GM12878 (cell line): Measurements from ENCODE around the gene STAG1. TPM values are rescaled to one million over a fixed set of nuclear protein-coding genes. Genes with fewer than 3 reads are reported as not detected.

Source experiments
- ATAC-seq: fragments of 200-7000 bp; cut with Tn5 transposase; 3 replicates; pipeline ENCODE4 v1.9.1; 2020; ENCODE audit warnings: mild to moderate bottlenecking, moderate library complexity
- BruUV-seq: library from RNA; stranded (reverse); fragments of 400-500 nt; replicated peaks from 2 replicates; lab custom pipeline; 2021; lab: Mats Ljungman, UMichigan
- CTCF ChIA-PET: fragments of 300-600 bp; sonication (Branson Sonifier 250); formaldehyde crosslinking; extraction: SDS; loops from one replicate; lab custom pipeline; 2021; ENCODE audit warnings: inconsistent platforms; lab: Yijun Ruan, JAX
- POLR2A ChIA-PET: fragments of 350-600 bp; formaldehyde crosslinking; extraction: SDS; loops from one replicate; lab custom pipeline; 2021; ENCODE audit warnings: inconsistent platforms; lab: Charles Lee
- RAD21 ChIA-PET: fragments of 300-600 bp; sonication (Branson Sonifier 250); formaldehyde crosslinking; loops from one replicate; lab custom pipeline; 2023; ENCODE audit warnings: antibody characterized with exemption; ENCODE audit not compliant: unreplicated experiment; lab: Charles Lee
- SMC1A ChIA-PET: fragments of 300-600 bp; sonication (Branson Sonifier 250); formaldehyde crosslinking; loops from one replicate; lab custom pipeline; 2023; ENCODE audit not compliant: unreplicated experiment, uncharacterized antibody; lab: Charles Lee
- DNase-seq: peaks from one replicate; pipeline ENCODE4 v3.0.0-alpha.2; 2011; ENCODE audit warnings: low read depth, low spot score
- FAIRE-seq: peaks from 3 replicates; lab custom pipeline; 2011; peaks lifted over from hg19 to GRCh38; lab: Jason Lieb, UNC
- H2AFZ ChIP-seq: 2 replicates; pipeline ENCODE4 v1.6.0; 2011; ENCODE audit warnings: low read depth, low read length, control low read depth; ENCODE audit not compliant: control insufficient read depth
- H3K27ac ChIP-seq: 2 replicates; pipeline ENCODE4 v1.5.1; 2011; ENCODE audit warnings: control low read depth; ENCODE audit not compliant: control insufficient read depth, insufficient read depth
- H3K27me3 ChIP-seq, 2 experiments: replicated peaks in 1 of 2; 2 replicates each; pipeline versions ENCODE4 v1.6.0 to v1.6.1; 2011; ENCODE audit warnings: low read length in 1 of 2; ENCODE audit not compliant: control insufficient read depth in 2 of 2, insufficient read depth in 2 of 2
- H3K36me3 ChIP-seq, 2 experiments: 2 replicates each; pipeline ENCODE4 v1.5.1; 2011; ENCODE audit warnings: low read length in 1 of 2; ENCODE audit not compliant: control insufficient read depth in 2 of 2, insufficient read depth in 2 of 2
- H3K4me1 ChIP-seq: 2 replicates; pipeline ENCODE4 v1.6.1; 2011; ENCODE audit warnings: mild to moderate bottlenecking, low read length, moderate library complexity, mixed read lengths; ENCODE audit not compliant: control insufficient read depth, insufficient read depth
- H3K4me2 ChIP-seq: 2 replicates; pipeline ENCODE4 v1.6.0; 2011; ENCODE audit warnings: control low read depth; ENCODE audit not compliant: control insufficient read depth, insufficient read depth
- H3K4me3 ChIP-seq: fragments of 200-600 bp; sonication (generic); 2 replicates; pipeline ENCODE4 v1.5.1; 2016
- H3K79me2 ChIP-seq: 2 replicates; pipeline ENCODE4 v1.6.0; 2011; ENCODE audit warnings: low read length; ENCODE audit not compliant: control insufficient read depth, insufficient read depth
- H3K9ac ChIP-seq: 2 replicates; pipeline ENCODE4 v1.8.0; 2011; ENCODE audit warnings: low read length, control low read depth, mixed read lengths; ENCODE audit not compliant: control insufficient read depth, insufficient read depth
- H3K9me3 ChIP-seq: replicated peaks from 3 replicates; pipeline ENCODE4 v1.5.1; 2011; ENCODE audit warnings: mild to moderate bottlenecking, low read length; ENCODE audit not compliant: control insufficient read depth, insufficient read depth
- H4K20me1 ChIP-seq: 2 replicates; pipeline ENCODE4 v1.6.0; 2011; ENCODE audit not compliant: control insufficient read depth, insufficient read depth
- CEBPB ChIP-seq, 2 experiments: fragments of 150-350 bp in 1 of 2; IDR thresholded peaks; 2 replicates each; pipeline ENCODE4 v1.6.1; 2012 to 2014; ENCODE audit warnings: low read depth in 2 of 2, low read length in 2 of 2, borderline replicate concordance in 1 of 2, inconsistent platforms in 1 of 2
- EED ChIP-seq: sonication (generic); IDR thresholded peaks from 2 replicates; pipeline ENCODE4 v1.6.1; 2016; ENCODE audit warnings: antibody characterized with exemption, low read depth
- HCFC1 ChIP-seq: fragments of 150-350 bp; IDR thresholded peaks from 2 replicates; pipeline ENCODE4 v1.6.1; 2014; ENCODE audit warnings: low read length
- PML ChIP-seq: IDR thresholded peaks from 2 replicates; pipeline ENCODE4 v1.6.1; 2012; ENCODE audit warnings: low read length, inconsistent platforms
- SIX5 ChIP-seq: IDR thresholded peaks from 2 replicates; pipeline ENCODE4 v1.6.1; 2011; ENCODE audit warnings: mild to moderate bottlenecking, low read depth, low read length, moderate library complexity; ENCODE audit not compliant: severe bottlenecking
- STAT1 ChIP-seq: fragments of 450-650 bp; conservative IDR thresholded peaks from 2 replicates; pipeline ENCODE4 v1.6.1; 2014; ENCODE audit warnings: antibody characterized with exemption, mild to moderate bottlenecking
- TCF7 ChIP-seq: IDR thresholded peaks from 2 replicates; pipeline ENCODE4 v1.6.1; 2014; ENCODE audit warnings: antibody characterized with exemption, borderline replicate concordance
- WRNIP1 ChIP-seq: IDR thresholded peaks from 2 replicates; pipeline ENCODE4 v1.6.1; 2011; ENCODE audit warnings: low read depth, low read length, improper control_type of control experiment, borderline replicate concordance
- YBX1 ChIP-seq: fragments of 450-650 bp; IDR thresholded peaks from 2 replicates; pipeline ENCODE4 v1.6.1; 2016; ENCODE audit warnings: antibody characterized with exemption
- ZNF217 ChIP-seq: fragments of 450-650 bp; IDR thresholded peaks from 2 replicates; pipeline ENCODE4 v1.6.1; 2017; ENCODE audit warnings: antibody characterized with exemption, mild to moderate bottlenecking
- ZNF622 ChIP-seq: fragments of 450-650 bp; IDR thresholded peaks from 2 replicates; pipeline ENCODE4 v1.6.1; 2017; ENCODE audit warnings: mild to moderate bottlenecking, inconsistent platforms
- WGBS: methylation state at CpG from one replicate; pipeline ENCODE4 v1.1.6; 2016; ENCODE audit warnings: low lambda C conversion rate; ENCODE audit not compliant: insufficient replicate concordance, insufficient coverage; ENCODE audit errors: missing lambda C conversion rate; 5-methylcytosine and 5-hydroxymethylcytosine counted together
- in situ Hi-C: fragments of 300-500 bp; cut with MboI; formaldehyde crosslinking; loops from 9 replicates; pipeline ENCODE4 v1.14.3; 2018; ENCODE audit warnings: mixed read lengths
- intact Hi-C: fragments of 100-400 bp; cut with micrococcal nuclease; formaldehyde crosslinking; loops from one replicate; pipeline ENCODE4 v1.14.2; 2022; ENCODE audit not compliant: unreplicated experiment
- polyA plus RNA-seq, 11 experiments: library from polyadenylated mRNA; depleted of rRNA in 4 of 11; unstranded in 6 of 11; stranded (reverse) in 5 of 11; fragments of >200 nt; fragmentation: Nextera tagmentation in 4 of 11; fragmentation: Illumina TruSeq in 1 of 11; extraction: Ambion mirVana in 4 of 11; extraction: Trizol in 1 of 11; gene quantifications; 1 replicate in 1 of 11; 2 replicates in 10 of 11; pipeline versions ENCODE4 v1.2.1 to v1.2.3, GENCODE V29; 2011 to 2016; ENCODE audit warnings: inconsistent platforms in 2 of 11, missing spikeins in 2 of 11, low read depth in 1 of 11
- total RNA-seq, 4 experiments: library from RNA; depleted of rRNA in 3 of 4; stranded (reverse); fragments of >200 nt in 3 of 4; fragmentation: Illumina TruSeq in 1 of 4; extraction: Trizol in 1 of 4; gene quantifications; 2 replicates each; pipeline versions ENCODE4 v1.2.1 to v1.2.3, GENCODE V29; 2013 to 2021
- TF ChIP-seq, protein P1 (sequence below): fragments of 450-650 bp; IDR thresholded peaks from 2 replicates; pipeline ENCODE4 v1.6.1; 2016; ENCODE audit warnings: mild to moderate bottlenecking, moderate library complexity, borderline replicate concordance
- TF ChIP-seq, protein P2 (sequence below): fragments of 450-650 bp; IDR thresholded peaks from 2 replicates; pipeline ENCODE4 v1.6.1; 2016; ENCODE audit warnings: mild to moderate bottlenecking
- TF ChIP-seq, protein P3 (sequence below): fragments of 450-650 bp; conservative IDR thresholded peaks from 2 replicates; pipeline ENCODE4 v1.6.1; 2017; ENCODE audit warnings: mild to moderate bottlenecking, moderate library complexity
- TF ChIP-seq, protein P4 (sequence below): fragments of 450-650 bp; IDR thresholded peaks from 2 replicates; pipeline ENCODE4 v1.6.1; 2017; ENCODE audit warnings: low read depth, mild to moderate bottlenecking, moderate library complexity

STAG1 gene
- total and polyA plus RNA-seq, 10 of the 15 experiments (the other 5 are each of a cell fraction or from before 2014, with no cell fraction given): 4.4 to 30.1 (median 20.2) TPM

DNA sequence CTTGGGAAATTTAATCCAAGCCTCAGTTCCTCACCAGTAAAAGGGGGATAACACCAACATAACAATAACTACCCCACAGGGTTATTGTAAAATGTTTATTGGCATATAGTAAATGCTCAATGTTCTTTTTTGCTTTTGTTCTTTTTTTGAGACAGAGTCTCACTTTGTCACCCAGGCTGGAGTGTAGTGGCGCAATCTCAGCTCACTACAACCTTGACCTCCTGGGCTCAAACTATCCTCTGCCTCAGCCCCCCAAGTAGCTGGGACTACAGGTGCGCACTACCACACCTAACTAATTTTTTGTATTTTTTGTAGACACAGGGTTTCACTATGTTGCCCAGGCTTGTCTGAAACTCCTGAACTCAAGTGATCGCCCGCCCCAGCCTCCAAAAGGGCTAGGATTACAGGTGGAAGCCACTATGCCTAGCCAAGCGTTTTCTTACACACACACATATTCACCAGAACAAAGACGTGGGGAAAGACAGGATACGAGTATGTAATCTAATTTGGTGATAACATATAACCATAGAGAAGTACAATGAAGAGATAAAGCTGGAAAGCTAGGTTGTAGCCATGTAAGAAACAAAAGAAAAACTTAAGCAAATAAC is 11.7 kb downstream of the STAG1 start:
- H4K20me1 ChIP-seq: no peaks in the 10 kb centered on the region
- H3K4me1 ChIP-seq: no peaks in the 10 kb centered on the region; the same call in 1 of the 2 replicates
- H2AFZ ChIP-seq: no peak overlapping the region
- DNase-seq (no peak), FAIRE-seq (no peak), ATAC-seq (no peak)
- peaks cover 77% of the 10 kb centered on the region for H3K79me2 ChIP-seq
- in situ Hi-C loops: no loop called here
- H3K36me3 ChIP-seq: peaks cover 0 to 2% of the 10 kb centered on the region in 2 experiments; a peak in 1 of 4 replicates
- no peak overlapping the region for H3K9ac ChIP-seq
- intact Hi-C loops: loop anchor here (10.0 kb wide), 1 partner anchor 116 kb away; no protein-coding TSS in a partner anchor
- ChIA-PET SMC1A (interaction anchor here (0.6 to 4.1 kb wide), 3 partner anchors 10 to 100 kb away, joined by 4 to 11 read pairs (median 4); partner anchors contain the start of gene STAG1), POLR2A (interaction anchor here (1.5 kb wide), 1 partner anchor 11 kb away, joined by 5 read pairs; the partner anchor contains the start of gene STAG1), CTCF (interaction anchor here (1.1 to 1.8 kb wide), 4 partner anchors 10 to 349 kb away, joined by 3 to 7 read pairs (median 4); no protein-coding TSS in a partner anchor), RAD21 (interaction anchor here (2.5 kb wide), 1 partner anchor 12 kb away, joined by 10 read pairs; the partner anchor contains the start of gene STAG1)
- 88% methylated on average over 7 of the region's 7 CpGs for WGBS
- H3K4me2 ChIP-seq: no peak overlapping the region
- no peak overlapping the region for H3K4me3 ChIP-seq
- H3K9me3 ChIP-seq: peaks cover 2% of the 10 kb centered on the region; the same call in 2 of the 3 replicates
- H3K27ac ChIP-seq: no peak overlapping the region
- no TSS peak for BruUV-seq
- H3K27me3 ChIP-seq: no peaks in the 10 kb centered on the region
- TF ChIP-seq YBX1 (no peak), ZNF217 (no peak), HCFC1 (no peak), TCF7 (no peak), EED (no peak), STAT1 (no peak), SIX5 (no peak), CEBPB (IDR thresholded peaks at IDR 0.05; ENCODE audit: borderline replicate concordance in 1 of 2, low read depth in 2 of 2, low read length in 2 of 2) (no peak), PML (no peak), WRNIP1 (no peak), ZNF622 (no peak)
- TF ChIP-seq, protein P1, sequence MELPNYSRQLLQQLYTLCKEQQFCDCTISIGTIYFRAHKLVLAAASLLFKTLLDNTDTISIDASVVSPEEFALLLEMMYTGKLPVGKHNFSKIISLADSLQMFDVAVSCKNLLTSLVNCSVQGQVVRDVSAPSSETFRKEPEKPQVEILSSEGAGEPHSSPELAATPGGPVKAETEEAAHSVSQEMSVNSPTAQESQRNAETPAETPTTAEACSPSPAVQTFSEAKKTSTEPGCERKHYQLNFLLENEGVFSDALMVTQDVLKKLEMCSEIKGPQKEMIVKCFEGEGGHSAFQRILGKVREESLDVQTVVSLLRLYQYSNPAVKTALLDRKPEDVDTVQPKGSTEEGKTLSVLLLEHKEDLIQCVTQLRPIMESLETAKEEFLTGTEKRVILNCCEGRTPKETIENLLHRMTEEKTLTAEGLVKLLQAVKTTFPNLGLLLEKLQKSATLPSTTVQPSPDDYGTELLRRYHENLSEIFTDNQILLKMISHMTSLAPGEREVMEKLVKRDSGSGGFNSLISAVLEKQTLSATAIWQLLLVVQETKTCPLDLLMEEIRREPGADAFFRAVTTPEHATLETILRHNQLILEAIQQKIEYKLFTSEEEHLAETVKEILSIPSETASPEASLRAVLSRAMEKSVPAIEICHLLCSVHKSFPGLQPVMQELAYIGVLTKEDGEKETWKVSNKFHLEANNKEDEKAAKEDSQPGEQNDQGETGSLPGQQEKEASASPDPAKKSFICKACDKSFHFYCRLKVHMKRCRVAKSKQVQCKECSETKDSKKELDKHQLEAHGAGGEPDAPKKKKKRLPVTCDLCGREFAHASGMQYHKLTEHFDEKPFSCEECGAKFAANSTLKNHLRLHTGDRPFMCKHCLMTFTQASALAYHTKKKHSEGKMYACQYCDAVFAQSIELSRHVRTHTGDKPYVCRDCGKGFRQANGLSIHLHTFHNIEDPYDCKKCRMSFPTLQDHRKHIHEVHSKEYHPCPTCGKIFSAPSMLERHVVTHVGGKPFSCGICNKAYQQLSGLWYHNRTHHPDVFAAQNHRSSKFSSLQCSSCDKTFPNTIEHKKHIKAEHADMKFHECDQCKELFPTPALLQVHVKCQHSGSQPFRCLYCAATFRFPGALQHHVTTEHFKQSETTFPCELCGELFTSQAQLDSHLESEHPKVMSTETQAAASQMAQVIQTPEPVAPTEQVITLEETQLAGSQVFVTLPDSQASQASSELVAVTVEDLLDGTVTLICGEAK: no peak
- TF ChIP-seq, protein P2, sequence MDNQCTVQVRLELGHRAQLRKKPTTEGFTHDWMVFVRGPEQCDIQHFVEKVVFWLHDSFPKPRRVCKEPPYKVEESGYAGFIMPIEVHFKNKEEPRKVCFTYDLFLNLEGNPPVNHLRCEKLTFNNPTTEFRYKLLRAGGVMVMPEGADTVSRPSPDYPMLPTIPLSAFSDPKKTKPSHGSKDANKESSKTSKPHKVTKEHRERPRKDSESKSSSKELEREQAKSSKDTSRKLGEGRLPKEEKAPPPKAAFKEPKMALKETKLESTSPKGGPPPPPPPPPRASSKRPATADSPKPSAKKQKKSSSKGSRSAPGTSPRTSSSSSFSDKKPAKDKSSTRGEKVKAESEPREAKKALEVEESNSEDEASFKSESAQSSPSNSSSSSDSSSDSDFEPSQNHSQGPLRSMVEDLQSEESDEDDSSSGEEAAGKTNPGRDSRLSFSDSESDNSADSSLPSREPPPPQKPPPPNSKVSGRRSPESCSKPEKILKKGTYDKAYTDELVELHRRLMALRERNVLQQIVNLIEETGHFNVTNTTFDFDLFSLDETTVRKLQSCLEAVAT: no peak
- TF ChIP-seq, protein P3, sequence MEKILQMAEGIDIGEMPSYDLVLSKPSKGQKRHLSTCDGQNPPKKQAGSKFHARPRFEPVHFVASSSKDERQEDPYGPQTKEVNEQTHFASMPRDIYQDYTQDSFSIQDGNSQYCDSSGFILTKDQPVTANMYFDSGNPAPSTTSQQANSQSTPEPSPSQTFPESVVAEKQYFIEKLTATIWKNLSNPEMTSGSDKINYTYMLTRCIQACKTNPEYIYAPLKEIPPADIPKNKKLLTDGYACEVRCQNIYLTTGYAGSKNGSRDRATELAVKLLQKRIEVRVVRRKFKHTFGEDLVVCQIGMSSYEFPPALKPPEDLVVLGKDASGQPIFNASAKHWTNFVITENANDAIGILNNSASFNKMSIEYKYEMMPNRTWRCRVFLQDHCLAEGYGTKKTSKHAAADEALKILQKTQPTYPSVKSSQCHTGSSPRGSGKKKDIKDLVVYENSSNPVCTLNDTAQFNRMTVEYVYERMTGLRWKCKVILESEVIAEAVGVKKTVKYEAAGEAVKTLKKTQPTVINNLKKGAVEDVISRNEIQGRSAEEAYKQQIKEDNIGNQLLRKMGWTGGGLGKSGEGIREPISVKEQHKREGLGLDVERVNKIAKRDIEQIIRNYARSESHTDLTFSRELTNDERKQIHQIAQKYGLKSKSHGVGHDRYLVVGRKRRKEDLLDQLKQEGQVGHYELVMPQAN: no peak
- TF ChIP-seq, protein P4, sequence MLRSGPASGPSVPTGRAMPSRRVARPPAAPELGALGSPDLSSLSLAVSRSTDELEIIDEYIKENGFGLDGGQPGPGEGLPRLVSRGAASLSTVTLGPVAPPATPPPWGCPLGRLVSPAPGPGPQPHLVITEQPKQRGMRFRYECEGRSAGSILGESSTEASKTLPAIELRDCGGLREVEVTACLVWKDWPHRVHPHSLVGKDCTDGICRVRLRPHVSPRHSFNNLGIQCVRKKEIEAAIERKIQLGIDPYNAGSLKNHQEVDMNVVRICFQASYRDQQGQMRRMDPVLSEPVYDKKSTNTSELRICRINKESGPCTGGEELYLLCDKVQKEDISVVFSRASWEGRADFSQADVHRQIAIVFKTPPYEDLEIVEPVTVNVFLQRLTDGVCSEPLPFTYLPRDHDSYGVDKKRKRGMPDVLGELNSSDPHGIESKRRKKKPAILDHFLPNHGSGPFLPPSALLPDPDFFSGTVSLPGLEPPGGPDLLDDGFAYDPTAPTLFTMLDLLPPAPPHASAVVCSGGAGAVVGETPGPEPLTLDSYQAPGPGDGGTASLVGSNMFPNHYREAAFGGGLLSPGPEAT: no peak
